ENCODE results near the gene ZCWPW2.

Gene ZCWPW2

DNA sequence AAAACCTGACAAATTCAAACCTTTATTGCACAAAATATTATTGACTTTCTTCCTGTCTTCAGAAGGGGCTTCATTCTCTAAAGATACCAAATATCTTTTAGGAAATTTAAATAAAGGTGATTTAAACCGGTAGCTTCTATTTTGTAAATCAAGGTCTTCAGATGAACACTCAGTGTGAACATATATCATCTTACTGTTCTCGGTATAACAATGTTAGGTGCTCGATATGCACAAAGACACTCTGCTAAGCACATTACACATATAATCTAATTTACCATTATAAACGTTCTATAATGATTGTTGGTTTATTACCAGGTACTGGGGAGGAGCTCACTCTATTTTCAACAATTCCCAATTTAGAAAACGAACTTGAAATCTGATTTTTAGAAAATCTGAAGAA is 225.5 kb downstream of the ZCWPW2 start:
- Mint-ChIP-seq H3K27ac (no peak overlapping the region), H3K36me3 (no peaks in the 10 kb centered on the region), H3K4me1 (no peaks in the 10 kb centered on the region), H3K9me3 (no peaks in the 10 kb centered on the region), H3K27me3 (peaks cover 40% of the 10 kb centered on the region), H3K4me3 (no peak overlapping the region)
- DNase-seq, result no peak
- CTCF ChIA-PET, result no interaction called here

DNA sequence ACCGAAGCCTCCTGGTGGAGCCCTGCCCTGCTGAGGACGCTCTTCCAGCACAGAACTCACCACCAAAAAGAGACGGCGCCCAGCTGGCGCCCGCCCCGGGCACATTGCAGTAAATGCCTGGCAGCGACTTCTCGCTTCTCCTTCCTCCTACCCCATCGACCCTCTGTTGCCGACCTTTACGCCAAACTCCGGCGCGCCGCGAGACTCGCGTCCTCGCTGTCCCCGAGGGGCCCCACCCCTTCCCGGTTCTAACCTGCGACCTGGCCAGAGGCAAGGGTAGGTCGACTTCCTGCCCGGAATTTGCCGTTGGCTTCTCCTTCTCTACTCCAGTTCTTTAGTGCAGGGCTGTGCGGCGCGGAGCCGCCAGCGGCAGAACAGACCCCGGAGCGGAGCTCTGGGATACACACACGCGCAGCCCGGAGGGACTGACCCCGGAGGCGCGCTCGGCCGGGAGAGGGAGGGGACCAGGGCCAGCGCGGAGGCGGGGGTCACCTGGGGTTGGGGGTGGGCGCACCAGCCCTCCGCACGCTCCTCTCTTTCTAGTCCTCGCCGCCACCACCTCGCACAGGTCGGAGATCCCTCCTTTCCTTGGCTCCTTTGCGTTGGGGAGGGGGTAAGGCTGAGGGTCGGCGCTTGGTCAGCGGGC is 226.7 kb downstream of the ZCWPW2 start:
- no peaks in the 10 kb centered on the region for H3K36me3 Mint-ChIP-seq
- H3K27ac Mint-ChIP-seq, result no peak overlapping the region
- no peak overlapping the region for H3K4me3 Mint-ChIP-seq
- H3K9me3 Mint-ChIP-seq, result no peaks in the 10 kb centered on the region
- no peak for DNase-seq
- H3K4me1 Mint-ChIP-seq, result no peaks in the 10 kb centered on the region
- H3K27me3 Mint-ChIP-seq, result peaks cover 40% of the 10 kb centered on the region
- CTCF ChIA-PET, result no interaction called here
